Endothelial cell of umbilical vein (primary cell): ENCODE data around the gene ZBTB12. TPM values are rescaled to one million over a fixed set of nuclear protein-coding genes. Genes with fewer than 3 reads are reported as not detected.

ENCODE experiments used
- BruUV-seq: library from RNA; stranded (reverse); fragments of 400-500 nt; replicated peaks from 2 replicates; lab custom pipeline; 2021; lab: Mats Ljungman, UMichigan
- CTCF ChIA-PET: fragments of 300-600, 350-600 bp; sonication (Branson Sonifier 250); formaldehyde crosslinking; loops from one replicate; lab custom pipeline; 2021; ENCODE audit warnings: antibody characterized with exemption, inconsistent platforms; lab: Charles Lee
- POLR2A ChIA-PET: fragments of 300-600, 350-600 bp; sonication (Branson Sonifier 250); formaldehyde crosslinking; loops from one replicate; lab custom pipeline; 2021; ENCODE audit warnings: antibody characterized with exemption, inconsistent platforms; lab: Charles Lee
- DNase-seq: peaks from one replicate; pipeline ENCODE4 v3.0.0-alpha.2; 2011; ENCODE audit warnings: low read depth, low spot score
- FAIRE-seq: peaks from 2 replicates; lab custom pipeline; 2011; peaks lifted over from hg19 to GRCh38; lab: Jason Lieb, UNC
- H2AFZ ChIP-seq: 2 replicates; pipeline ENCODE4 v1.6.0; 2012; ENCODE audit warnings: low read depth, low read length, control low read depth, inconsistent platforms
- H3K27ac ChIP-seq: 2 replicates; pipeline ENCODE4 v1.5.1; 2011; ENCODE audit warnings: low read depth, mild to moderate bottlenecking, control low read depth, low read length, moderate library complexity; ENCODE audit not compliant: insufficient read depth
- H3K27me3 ChIP-seq, 2 experiments: 2 replicates each; pipeline versions ENCODE4 v1.6.0 to v1.6.1; 2011; ENCODE audit warnings: low read length in 2 of 2, mixed read lengths in 1 of 2; ENCODE audit not compliant: control insufficient read depth in 2 of 2, insufficient read depth in 2 of 2
- H3K36me3 ChIP-seq, 2 experiments: 2 replicates in 1 of 2; 3 replicates in 1 of 2; pipeline ENCODE4 v1.5.1; 2011; ENCODE audit warnings: low read length in 2 of 2, mild to moderate bottlenecking in 1 of 2, moderate library complexity in 1 of 2; ENCODE audit not compliant: control insufficient read depth in 2 of 2, insufficient read depth in 2 of 2; ENCODE audit errors: extremely low read depth in 1 of 2
- H3K4me1 ChIP-seq: 3 replicates; pipeline ENCODE4 v1.5.1; 2011; ENCODE audit warnings: mild to moderate bottlenecking, low read length; ENCODE audit not compliant: control insufficient read depth, insufficient read depth; ENCODE audit errors: extremely low read depth
- H3K4me2 ChIP-seq: 2 replicates; pipeline ENCODE4 v1.6.1; 2011; ENCODE audit warnings: low read length, control low read depth, mixed read lengths; ENCODE audit not compliant: insufficient read depth
- H3K4me3 ChIP-seq, 3 experiments: fragments of 200-600 bp in 1 of 3; sonication (generic), shearing (Covaris generic) in 1 of 3; replicated peaks in 1 of 3; 2 replicates each; pipeline ENCODE4 v1.5.1; 2011 to 2016; ENCODE audit warnings: control low read depth in 3 of 3, low read length in 3 of 3, mild to moderate bottlenecking in 2 of 3, inconsistent platforms in 1 of 3, low read depth in 1 of 3, moderate library complexity in 1 of 3; ENCODE audit not compliant: insufficient read depth in 1 of 3
- H3K79me2 ChIP-seq: 2 replicates; pipeline ENCODE4 v1.6.0; 2012; ENCODE audit warnings: low read length, inconsistent platforms; ENCODE audit not compliant: control insufficient read depth, insufficient read depth
- H3K9ac ChIP-seq: replicated peaks from 2 replicates; pipeline ENCODE3; 2011; ENCODE audit warnings: low read length, control low read depth; ENCODE audit not compliant: insufficient read depth; ENCODE audit errors: extremely low read depth
- H3K9me1 ChIP-seq: replicated peaks from 3 replicates; pipeline ENCODE4 v1.6.0; 2011; ENCODE audit warnings: mild to moderate bottlenecking, low read length; ENCODE audit not compliant: control insufficient read depth, insufficient read depth; ENCODE audit errors: extremely low read depth
- H3K9me3 ChIP-seq: replicated peaks from 2 replicates; pipeline ENCODE4 v1.5.1; 2012; ENCODE audit warnings: low read length, inconsistent platforms; ENCODE audit not compliant: control insufficient read depth, insufficient read depth
- H4K20me1 ChIP-seq: replicated peaks from 2 replicates; pipeline ENCODE3; 2011; ENCODE audit warnings: mild to moderate bottlenecking, low read length; ENCODE audit not compliant: control insufficient read depth, insufficient read depth; ENCODE audit errors: extremely low read depth
- EZH2 ChIP-seq: IDR thresholded peaks from 2 replicates; pipeline ENCODE4 v1.6.1; 2012; ENCODE audit warnings: borderline replicate concordance, low read depth, mild to moderate bottlenecking, moderate library complexity, low read length, inconsistent platforms; ENCODE audit not compliant: severe bottlenecking
- FOS ChIP-seq: IDR thresholded peaks from 2 replicates; pipeline ENCODE4 v1.6.1; 2011; ENCODE audit warnings: mild to moderate bottlenecking, low read length, moderate library complexity, borderline replicate concordance; ENCODE audit not compliant: insufficient read depth
- GATA2 ChIP-seq: IDR thresholded peaks from 2 replicates; pipeline ENCODE4 v1.7.0; 2011; ENCODE audit warnings: low read depth, mild to moderate bottlenecking, moderate library complexity, mixed read lengths, low read length; ENCODE audit not compliant: insufficient read length, insufficient read depth
- JUN ChIP-seq: IDR thresholded peaks from 2 replicates; pipeline ENCODE4 v1.6.1; 2011; ENCODE audit warnings: borderline replicate concordance, low read depth; ENCODE audit not compliant: insufficient read length, insufficient read depth
- MYC ChIP-seq: IDR thresholded peaks from one replicate; pipeline ENCODE4 v1.6.1; 2011; ENCODE audit warnings: mild to moderate bottlenecking, low read depth, low read length
- POLR2A ChIP-seq: IDR thresholded peaks from 2 replicates; pipeline ENCODE4 v1.6.1; 2012; ENCODE audit warnings: low read depth, mild to moderate bottlenecking, control low read depth, low read length
- POLR2AphosphoS5 ChIP-seq: IDR thresholded peaks from 2 replicates; pipeline ENCODE4 v1.6.1; 2012; ENCODE audit warnings: low read depth, mild to moderate bottlenecking, control low read depth, low read length, moderate library complexity; ENCODE audit not compliant: insufficient read depth
- dilution Hi-C: fragments of 300-500 bp; cut with MboI; formaldehyde crosslinking; loops from one replicate; pipeline ENCODE4 v1.15.0; 2019; ENCODE audit warnings: low sequenced_read_pairs; ENCODE audit not compliant: extremely low pct_ligation_motif_present
- intact Hi-C: fragments of 100-400 bp; cut with micrococcal nuclease; formaldehyde crosslinking; loops from one replicate; pipeline ENCODE4 v1.10.0; 2022
- polyA plus RNA-seq, 4 experiments: library from polyadenylated mRNA; depleted of rRNA in 3 of 4; stranded (reverse) in 3 of 4; unstranded in 1 of 4; fragments of >200 nt; gene quantifications; 2 replicates each; pipeline versions ENCODE4 v1.2.1 to v1.2.3, GENCODE V29; 2011 to 2012; ENCODE audit warnings: missing spikeins in 1 of 4
- total RNA-seq: library from RNA; stranded (reverse); gene quantifications from 2 replicates; pipeline ENCODE4 v1.2.3, GENCODE V29; 2021
- TF ChIP-seq, protein P1 (sequence below), 2 donors: IDR thresholded peaks; 1 replicate in 1 of 2; 2 replicates in 1 of 2; pipeline ENCODE4 v1.5.1; 2011; ENCODE audit warnings: low read length in 2 of 2, mild to moderate bottlenecking in 2 of 2, moderate library complexity in 2 of 2, control low read depth in 1 of 2, inconsistent platforms in 1 of 2, low read depth in 1 of 2; ENCODE audit not compliant: insufficient read depth in 1 of 2; ENCODE audit errors: extremely low read depth in 1 of 2
- TF ChIP-seq, protein P2 (sequence below): IDR thresholded peaks from 2 replicates; pipeline ENCODE4 v1.6.1; 2011; ENCODE audit not compliant: insufficient read depth, insufficient read length

Gene ZBTB12
- total and polyA plus RNA-seq, 2 donors (not counting 3 experiments of a cell fraction or from before 2014, with no cell fraction given) = 2.9 to 4.9 TPM

DNA sequence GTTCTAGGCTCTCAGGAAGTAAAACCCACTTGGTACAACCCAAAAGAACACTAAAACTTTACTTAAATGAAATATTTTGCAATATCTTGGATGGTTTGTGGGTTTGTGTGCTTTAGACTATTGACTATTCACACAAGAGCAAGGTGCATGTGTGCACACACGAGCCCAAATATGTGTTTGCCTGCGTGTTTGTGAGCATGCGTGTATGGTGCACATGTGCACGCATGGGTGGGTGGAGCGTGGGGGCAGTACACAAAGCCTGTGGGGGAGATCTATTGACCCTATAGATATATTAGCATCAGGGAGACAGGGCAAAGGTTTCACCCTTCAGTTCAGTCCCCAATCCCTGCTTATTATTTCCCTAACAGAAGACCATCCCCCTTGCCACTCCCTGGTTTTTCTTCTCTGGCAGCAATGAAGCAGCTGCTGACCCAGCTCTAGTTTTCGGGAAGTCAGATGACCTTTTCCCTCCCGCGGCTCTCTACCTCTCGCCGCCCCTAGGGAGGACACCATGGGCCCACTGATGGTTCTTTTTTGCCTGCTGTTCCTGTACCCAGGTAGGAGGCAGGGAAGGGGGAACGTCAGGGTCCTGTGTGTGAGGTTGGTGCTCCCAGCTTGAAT is 25.5 kb upstream of the ZBTB12 start, which contains the start of gene C2:
C2 (plus strand) TSS at position 476 of the 621 bp plus-strand sequence; CDS start at position 512, 36 bp downstream.
- dilution Hi-C loops = no loop called here
- no peak within 1 kb of the TSS for H2AFZ ChIP-seq
- no peak within 1 kb of the TSS for H3K9ac ChIP-seq
- TF ChIP-seq FOS (no peak), POLR2AphosphoS5 (no peak), GATA2 (no peak), EZH2 (no peak), JUN (no peak), MYC (no peak), POLR2A (no peak)
- TF ChIP-seq, protein P1, sequence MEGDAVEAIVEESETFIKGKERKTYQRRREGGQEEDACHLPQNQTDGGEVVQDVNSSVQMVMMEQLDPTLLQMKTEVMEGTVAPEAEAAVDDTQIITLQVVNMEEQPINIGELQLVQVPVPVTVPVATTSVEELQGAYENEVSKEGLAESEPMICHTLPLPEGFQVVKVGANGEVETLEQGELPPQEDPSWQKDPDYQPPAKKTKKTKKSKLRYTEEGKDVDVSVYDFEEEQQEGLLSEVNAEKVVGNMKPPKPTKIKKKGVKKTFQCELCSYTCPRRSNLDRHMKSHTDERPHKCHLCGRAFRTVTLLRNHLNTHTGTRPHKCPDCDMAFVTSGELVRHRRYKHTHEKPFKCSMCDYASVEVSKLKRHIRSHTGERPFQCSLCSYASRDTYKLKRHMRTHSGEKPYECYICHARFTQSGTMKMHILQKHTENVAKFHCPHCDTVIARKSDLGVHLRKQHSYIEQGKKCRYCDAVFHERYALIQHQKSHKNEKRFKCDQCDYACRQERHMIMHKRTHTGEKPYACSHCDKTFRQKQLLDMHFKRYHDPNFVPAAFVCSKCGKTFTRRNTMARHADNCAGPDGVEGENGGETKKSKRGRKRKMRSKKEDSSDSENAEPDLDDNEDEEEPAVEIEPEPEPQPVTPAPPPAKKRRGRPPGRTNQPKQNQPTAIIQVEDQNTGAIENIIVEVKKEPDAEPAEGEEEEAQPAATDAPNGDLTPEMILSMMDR (IDR thresholded peaks at IDR 0.05; ENCODE audit: extremely low read depth in 1 of 2, insufficient read depth in 1 of 2, low read depth in 1 of 2, low read length in 2 of 2) = no peak
- TF ChIP-seq, protein P2, sequence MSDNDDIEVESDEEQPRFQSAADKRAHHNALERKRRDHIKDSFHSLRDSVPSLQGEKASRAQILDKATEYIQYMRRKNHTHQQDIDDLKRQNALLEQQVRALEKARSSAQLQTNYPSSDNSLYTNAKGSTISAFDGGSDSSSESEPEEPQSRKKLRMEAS = no peak
- H3K79me2 ChIP-seq = no peaks in the 10 kb centered on the region
- ChIA-PET POLR2A (no interaction called here), CTCF (interaction anchor here (1.0 kb wide), 1 partner anchor 25 kb away, joined by 4 read pairs; no protein-coding TSS in a partner anchor)
- no peak for FAIRE-seq
- H3K4me1 ChIP-seq = no peaks in the 10 kb centered on the region
- no peak within 1 kb of the TSS for H3K4me3 ChIP-seq
- no peak for DNase-seq
- H3K9me3 ChIP-seq = no peaks in the 10 kb centered on the region
- H3K27me3 ChIP-seq = peaks cover 9 to 13% of the 10 kb centered on the region in 2 experiments
- no peaks in the 10 kb centered on the region for H3K9me1 ChIP-seq
- no peaks in the 10 kb centered on the region for H4K20me1 ChIP-seq
- intact Hi-C loops = no loop called here
- H3K36me3 ChIP-seq = no peaks in the 10 kb centered on the region
- no peak within 1 kb of the TSS for H3K4me2 ChIP-seq
- H3K27ac ChIP-seq = no peak within 1 kb of the TSS
- no TSS peak for BruUV-seq
